IMR-90 (cell line): ENCODE data around the gene HOXA5. TPM values are rescaled to one million over a fixed set of nuclear protein-coding genes. Genes with fewer than 3 reads are reported as not detected.

Experiments
- ATAC-seq: fragments of 200-7000 bp; cut with Tn5 transposase; 2 replicates; pipeline ENCODE4 v1.9.1; 2020; ENCODE audit warnings: low read depth, mild to moderate bottlenecking, moderate library complexity
- BruUV-seq: library from RNA; stranded (reverse); fragments of 400-500 nt; replicated peaks from 2 replicates; lab custom pipeline; 2021; lab: Mats Ljungman, UMichigan
- CTCF ChIA-PET: fragments of 300-600 bp; formaldehyde crosslinking; extraction: SDS; loops from one replicate; lab custom pipeline; 2021; ENCODE audit warnings: antibody characterized with exemption; lab: Yijun Ruan, JAX
- POLR2A ChIA-PET: fragments of 300-600 bp; sonication (Branson Sonifier 250); formaldehyde crosslinking; loops from one replicate; lab custom pipeline; 2022; ENCODE audit warnings: antibody characterized with exemption; ENCODE audit not compliant: unreplicated experiment; lab: Charles Lee
- DNase-seq: peaks from one replicate; pipeline ENCODE4 v3.0.0; 2013
- H2AFZ ChIP-seq: replicated peaks from 2 replicates; pipeline ENCODE3; 2013; ENCODE audit warnings: low read length, mild to moderate bottlenecking; ENCODE audit not compliant: poor library complexity
- H2AK5ac ChIP-seq: 2 replicates; pipeline ENCODE4 v1.6.1; 2013; ENCODE audit warnings: low read depth, low read length, inconsistent platforms
- H2AK9ac ChIP-seq: replicated peaks from 2 replicates; pipeline ENCODE3; 2013; ENCODE audit warnings: mild to moderate bottlenecking, low read depth, low read length, moderate library complexity; ENCODE audit not compliant: poor library complexity
- H2BK120ac ChIP-seq: 2 replicates; pipeline ENCODE4 v1.6.1; 2013; ENCODE audit warnings: low read depth, low read length, inconsistent platforms
- H2BK15ac ChIP-seq: 3 replicates; pipeline ENCODE4 v1.6.1; 2013; ENCODE audit warnings: low read depth, low read length, inconsistent platforms
- H2BK20ac ChIP-seq: 2 replicates; pipeline ENCODE4 v1.6.1; 2013; ENCODE audit warnings: low read depth, mild to moderate bottlenecking, inconsistent platforms, low read length, moderate library complexity
- H2BK5ac ChIP-seq: 2 replicates; pipeline ENCODE4 v1.6.1; 2013; ENCODE audit warnings: mild to moderate bottlenecking, low read depth, low read length, inconsistent platforms; ENCODE audit not compliant: poor library complexity, severe bottlenecking
- H3K14ac ChIP-seq: replicated peaks from 2 replicates; pipeline ENCODE4 v1.6.1; 2013; ENCODE audit warnings: low read depth, low read length, inconsistent platforms
- H3K18ac ChIP-seq: 2 replicates; pipeline ENCODE4 v1.6.1; 2013; ENCODE audit warnings: low read depth, low read length, control low read depth
- H3K23ac ChIP-seq: 2 replicates; pipeline ENCODE4 v1.6.1; 2013; ENCODE audit warnings: low read depth, low read length, inconsistent platforms
- H3K27ac ChIP-seq: 2 replicates; pipeline ENCODE4 v1.5.1; 2013; ENCODE audit warnings: mild to moderate bottlenecking, control low read depth, low read length; ENCODE audit not compliant: insufficient read depth
- H3K27me3 ChIP-seq: 2 replicates; pipeline ENCODE4 v1.6.1; 2013; ENCODE audit warnings: low read length; ENCODE audit not compliant: control insufficient read depth, insufficient read depth
- H3K36me3 ChIP-seq: 2 replicates; pipeline ENCODE4 v1.6.1; 2013; ENCODE audit warnings: low read length, mixed read lengths; ENCODE audit not compliant: control insufficient read depth, insufficient read depth
- H3K4ac ChIP-seq: 2 replicates; pipeline ENCODE4 v1.6.1; 2013; ENCODE audit warnings: low read depth, low read length, inconsistent platforms
- H3K4me1 ChIP-seq: 2 replicates; pipeline ENCODE4 v1.6.1; 2013; ENCODE audit warnings: low read length, mixed read lengths; ENCODE audit not compliant: control insufficient read depth, insufficient read depth
- H3K4me2 ChIP-seq: 2 replicates; pipeline ENCODE4 v1.6.1; 2013; ENCODE audit warnings: low read depth, mild to moderate bottlenecking, control low read depth, low read length, moderate library complexity
- H3K4me3 ChIP-seq: 2 replicates; pipeline ENCODE4 v1.5.1; 2013; ENCODE audit warnings: low read depth, mild to moderate bottlenecking, control low read depth, low read length, moderate library complexity; ENCODE audit not compliant: insufficient read depth
- H3K56ac ChIP-seq: 2 replicates; pipeline ENCODE4 v1.6.1; 2013; ENCODE audit warnings: low read length, inconsistent platforms; ENCODE audit not compliant: insufficient read depth; ENCODE audit errors: extremely low read depth
- H3K79me1 ChIP-seq, 2 experiments: 2 replicates each; pipeline ENCODE4 v1.6.1; 2013; ENCODE audit warnings: low read length in 2 of 2, inconsistent platforms in 1 of 2, low read depth in 1 of 2
- H3K9ac ChIP-seq: 2 replicates; pipeline ENCODE4 v1.6.1; 2013; ENCODE audit warnings: low read depth, low read length, control low read depth
- H3K9me1 ChIP-seq: 2 replicates; pipeline ENCODE4 v1.6.1; 2013; ENCODE audit warnings: low read length, inconsistent platforms; ENCODE audit not compliant: insufficient read depth
- H3K9me3 ChIP-seq: 2 replicates; pipeline ENCODE4 v1.6.1; 2013; ENCODE audit warnings: low read length; ENCODE audit not compliant: control insufficient read depth, insufficient read depth
- H4K20me1 ChIP-seq: 2 replicates; pipeline ENCODE4 v1.6.1; 2013; ENCODE audit warnings: low read length, inconsistent platforms; ENCODE audit not compliant: insufficient read depth
- H4K5ac ChIP-seq: 2 replicates; pipeline ENCODE4 v1.6.1; 2013; ENCODE audit warnings: mild to moderate bottlenecking, low read depth, low read length, control low read depth
- H4K8ac ChIP-seq, 2 experiments: 2 replicates each; pipeline ENCODE4 v1.6.1; 2013; ENCODE audit warnings: low read depth in 2 of 2, low read length in 2 of 2, control low read depth in 1 of 2, inconsistent platforms in 1 of 2
- H4K91ac ChIP-seq: 2 replicates; pipeline ENCODE4 v1.6.1; 2013; ENCODE audit warnings: low read depth, low read length, inconsistent platforms; ENCODE audit not compliant: insufficient read depth
- CTCF ChIP-seq: conservative IDR thresholded peaks from 2 replicates; pipeline ENCODE4 v1.5.1; 2012; ENCODE audit warnings: mild to moderate bottlenecking, low read depth, low read length, improper control_type of control experiment
- NFE2L2 ChIP-seq: fragments of 150-350 bp; IDR thresholded peaks from 2 replicates; pipeline ENCODE4 v1.6.1; 2016; ENCODE audit warnings: low read depth, mild to moderate bottlenecking, low read length
- POLR2A ChIP-seq: IDR thresholded peaks from 2 replicates; pipeline ENCODE4 v1.6.1; 2012; ENCODE audit warnings: mild to moderate bottlenecking, low read depth, low read length
- RAD21 ChIP-seq: IDR thresholded peaks from 2 replicates; pipeline ENCODE4 v1.6.1; 2012; ENCODE audit warnings: low read length, improper control_type of control experiment
- RFX5 ChIP-seq: IDR thresholded peaks from 2 replicates; pipeline ENCODE4 v1.8.0; 2012; ENCODE audit warnings: low read depth, mild to moderate bottlenecking, low read length, moderate library complexity
- WGBS, 2 experiments: methylation state at CpG; one replicate each; pipeline versions ENCODE4 v1.1.5 to v1.1.7; 2013; ENCODE audit warnings: missing lambda C conversion rate in 2 of 2; ENCODE audit not compliant: insufficient read length in 1 of 2; ENCODE audit errors: extremely low coverage in 2 of 2; 5-methylcytosine and 5-hydroxymethylcytosine counted together
- dilution Hi-C: fragments of 300-500 bp; cut with HindIII; formaldehyde crosslinking; loops from one replicate; pipeline ENCODE4 v1.14.3; 2018; ENCODE audit warnings: low sequenced_read_pairs; ENCODE audit not compliant: unreplicated experiment
- in situ Hi-C: fragments of 300-500 bp; cut with MboI; formaldehyde crosslinking; loops from 3 replicates; pipeline ENCODE4 v1.14.3; 2019; ENCODE audit warnings: low sequenced_read_pairs, inconsistent platforms, mixed read lengths
- intact Hi-C: fragments of 100-400 bp; cut with micrococcal nuclease; formaldehyde crosslinking; loops from 2 replicates; pipeline ENCODE4 v1.10.0; 2022
- polyA plus RNA-seq, 3 experiments: library from polyadenylated mRNA; depleted of rRNA; stranded (reverse); fragments of >200 nt; gene quantifications; 2 replicates each; pipeline ENCODE4 v1.2.3, GENCODE V29; 2012; ENCODE audit warnings: low replicate concordance in 1 of 3
- total RNA-seq: library from RNA; depleted of rRNA; stranded (reverse); fragments of >200 nt; gene quantifications from 2 replicates; pipeline ENCODE4 v1.2.3, GENCODE V29; 2012
- TF ChIP-seq, protein P1 (sequence below): fragments of 150-350 bp; IDR thresholded peaks from 2 replicates; pipeline ENCODE4 v1.6.1; 2017; ENCODE audit warnings: mild to moderate bottlenecking, antibody characterized with exemption, low read length, low read depth

The HOXA5 gene
- total and polyA plus RNA-seq, 2 of the 4 experiments (the other 2 are of a cell fraction) = 19.9 to 29.4 TPM

- Histone ChIP-seq H3K4me2 (peak overlapping the region; percentile 98), H3K36me3 (peaks cover 12% of the 10 kb centered on the region; the same call in 1 of the 2 replicates), H3K23ac (peak overlapping the region; percentile 92), H2BK15ac (peak overlapping the region; percentile 45; the same call in 2 of the 3 replicates), H3K9me1 (peaks cover 13% of the 10 kb centered on the region; the same call in 1 of the 2 replicates), H3K79me1 (peaks cover 0 to 34% of the 10 kb centered on the region in 2 experiments; a peak in 2 of 4 replicates), H4K20me1 (peaks cover 16% of the 10 kb centered on the region), H2BK20ac (peak overlapping the region; percentile 54), H3K56ac (peak overlapping the region; percentile 40; the same call in 1 of the 2 replicates), H3K9me3 (no peaks in the 10 kb centered on the region), H2BK5ac (peak overlapping the region; percentile 92), H3K14ac (peak overlapping the region; percentile 80; the same call in 1 of the 2 replicates), H3K27me3 (no peaks in the 10 kb centered on the region), H3K4me1 (peaks cover 27% of the 10 kb centered on the region), H3K9ac (peak overlapping the region; percentile 95), H3K27ac (peak overlapping the region; percentile 98), H3K18ac (peak overlapping the region; percentile 68), H3K4ac (peak overlapping the region; percentile 85), H2AFZ (no peak overlapping the region), H2AK5ac (peak overlapping the region; percentile 45; the same call in 1 of the 2 replicates), H3K4me3 (no peak overlapping the region), H4K8ac (peak overlapping the region; percentile 2 to 47; a peak in 3 of 4 replicates), H4K5ac (peak overlapping the region; percentile 58), H4K91ac (peak overlapping the region; percentile 68), H2AK9ac (no peak overlapping the region), H2BK120ac (peak overlapping the region; percentile 67)
- no TSS peak for BruUV-seq
- ChIA-PET CTCF (interaction anchor here (1.4 kb wide), 1 partner anchor 413 kb away, joined by 3 read pairs; no protein-coding TSS in a partner anchor), POLR2A (interaction anchor here (1.1 kb wide), 1 partner anchor 12 kb away, joined by 3 read pairs; no protein-coding TSS in a partner anchor)
- in situ Hi-C loops (no loop called here), dilution Hi-C loops (no loop called here), intact Hi-C loops (no loop called here)
- WGBS, 2 experiments = no CpG with 5 or more reads among the region's 4 CpGs
- peak; percentile 39 for DNase-seq
- no peak for TF ChIP-seq RFX5
- no peak for TF ChIP-seq CTCF
- no peak for TF ChIP-seq RAD21
- TF ChIP-seq, protein P1, sequence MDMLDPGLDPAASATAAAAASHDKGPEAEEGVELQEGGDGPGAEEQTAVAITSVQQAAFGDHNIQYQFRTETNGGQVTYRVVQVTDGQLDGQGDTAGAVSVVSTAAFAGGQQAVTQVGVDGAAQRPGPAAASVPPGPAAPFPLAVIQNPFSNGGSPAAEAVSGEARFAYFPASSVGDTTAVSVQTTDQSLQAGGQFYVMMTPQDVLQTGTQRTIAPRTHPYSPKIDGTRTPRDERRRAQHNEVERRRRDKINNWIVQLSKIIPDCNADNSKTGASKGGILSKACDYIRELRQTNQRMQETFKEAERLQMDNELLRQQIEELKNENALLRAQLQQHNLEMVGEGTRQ = no peak
- TF ChIP-seq POLR2A = no peak; the same call in 1 of the 2 replicates
- TF ChIP-seq NFE2L2 = no peak
- ATAC-seq = no peak
Measured at GRCh38 chr7:27111751-27112277, 31.7 kb downstream of the HOXA5 start.
